IMR-90 (cell line): Measurements from ENCODE around the gene PDZD2. TPM values are rescaled to one million over a fixed set of nuclear protein-coding genes. Genes with fewer than 3 reads are reported as not detected.
A peak's percentile ranks its signal among the peaks of the same experiment; 100 is the strongest.

Experiments used
- ATAC-seq: fragments of 200-7000 bp; cut with Tn5 transposase; 2 replicates; pipeline ENCODE4 v1.9.1; 2020; ENCODE audit warnings: low read depth, mild to moderate bottlenecking, moderate library complexity
- BruUV-seq: library from RNA; stranded (reverse); fragments of 400-500 nt; replicated peaks from 2 replicates; lab custom pipeline; 2021; lab: Mats Ljungman, UMichigan
- CTCF ChIA-PET: fragments of 300-600 bp; formaldehyde crosslinking; extraction: SDS; loops from one replicate; lab custom pipeline; 2021; ENCODE audit warnings: antibody characterized with exemption; lab: Yijun Ruan, JAX
- POLR2A ChIA-PET: fragments of 300-600 bp; sonication (Branson Sonifier 250); formaldehyde crosslinking; loops from one replicate; lab custom pipeline; 2022; ENCODE audit warnings: antibody characterized with exemption; ENCODE audit not compliant: unreplicated experiment; lab: Charles Lee
- DNase-seq: peaks from one replicate; pipeline ENCODE4 v3.0.0; 2013
- H2AFZ ChIP-seq: replicated peaks from 2 replicates; pipeline ENCODE3; 2013; ENCODE audit warnings: low read length, mild to moderate bottlenecking; ENCODE audit not compliant: poor library complexity
- H2AK5ac ChIP-seq: 2 replicates; pipeline ENCODE4 v1.6.1; 2013; ENCODE audit warnings: low read depth, low read length, inconsistent platforms
- H2AK9ac ChIP-seq: replicated peaks from 2 replicates; pipeline ENCODE3; 2013; ENCODE audit warnings: mild to moderate bottlenecking, low read depth, low read length, moderate library complexity; ENCODE audit not compliant: poor library complexity
- H2BK120ac ChIP-seq: 2 replicates; pipeline ENCODE4 v1.6.1; 2013; ENCODE audit warnings: low read depth, low read length, inconsistent platforms
- H2BK15ac ChIP-seq: 3 replicates; pipeline ENCODE4 v1.6.1; 2013; ENCODE audit warnings: low read depth, low read length, inconsistent platforms
- H2BK20ac ChIP-seq: 2 replicates; pipeline ENCODE4 v1.6.1; 2013; ENCODE audit warnings: low read depth, mild to moderate bottlenecking, inconsistent platforms, low read length, moderate library complexity
- H2BK5ac ChIP-seq: 2 replicates; pipeline ENCODE4 v1.6.1; 2013; ENCODE audit warnings: mild to moderate bottlenecking, low read depth, low read length, inconsistent platforms; ENCODE audit not compliant: poor library complexity, severe bottlenecking
- H3K14ac ChIP-seq: replicated peaks from 2 replicates; pipeline ENCODE4 v1.6.1; 2013; ENCODE audit warnings: low read depth, low read length, inconsistent platforms
- H3K18ac ChIP-seq: 2 replicates; pipeline ENCODE4 v1.6.1; 2013; ENCODE audit warnings: low read depth, low read length, control low read depth
- H3K23ac ChIP-seq: 2 replicates; pipeline ENCODE4 v1.6.1; 2013; ENCODE audit warnings: low read depth, low read length, inconsistent platforms
- H3K27ac ChIP-seq: 2 replicates; pipeline ENCODE4 v1.5.1; 2013; ENCODE audit warnings: mild to moderate bottlenecking, control low read depth, low read length; ENCODE audit not compliant: insufficient read depth
- H3K27me3 ChIP-seq: 2 replicates; pipeline ENCODE4 v1.6.1; 2013; ENCODE audit warnings: low read length; ENCODE audit not compliant: control insufficient read depth, insufficient read depth
- H3K36me3 ChIP-seq: 2 replicates; pipeline ENCODE4 v1.6.1; 2013; ENCODE audit warnings: low read length, mixed read lengths; ENCODE audit not compliant: control insufficient read depth, insufficient read depth
- H3K4ac ChIP-seq: 2 replicates; pipeline ENCODE4 v1.6.1; 2013; ENCODE audit warnings: low read depth, low read length, inconsistent platforms
- H3K4me1 ChIP-seq: 2 replicates; pipeline ENCODE4 v1.6.1; 2013; ENCODE audit warnings: low read length, mixed read lengths; ENCODE audit not compliant: control insufficient read depth, insufficient read depth
- H3K4me2 ChIP-seq: 2 replicates; pipeline ENCODE4 v1.6.1; 2013; ENCODE audit warnings: low read depth, mild to moderate bottlenecking, control low read depth, low read length, moderate library complexity
- H3K4me3 ChIP-seq: 2 replicates; pipeline ENCODE4 v1.5.1; 2013; ENCODE audit warnings: low read depth, mild to moderate bottlenecking, control low read depth, low read length, moderate library complexity; ENCODE audit not compliant: insufficient read depth
- H3K56ac ChIP-seq: 2 replicates; pipeline ENCODE4 v1.6.1; 2013; ENCODE audit warnings: low read length, inconsistent platforms; ENCODE audit not compliant: insufficient read depth; ENCODE audit errors: extremely low read depth
- H3K79me1 ChIP-seq, 2 experiments: 2 replicates each; pipeline ENCODE4 v1.6.1; 2013; ENCODE audit warnings: low read length in 2 of 2, inconsistent platforms in 1 of 2, low read depth in 1 of 2
- H3K9ac ChIP-seq: 2 replicates; pipeline ENCODE4 v1.6.1; 2013; ENCODE audit warnings: low read depth, low read length, control low read depth
- H3K9me1 ChIP-seq: 2 replicates; pipeline ENCODE4 v1.6.1; 2013; ENCODE audit warnings: low read length, inconsistent platforms; ENCODE audit not compliant: insufficient read depth
- H3K9me3 ChIP-seq: 2 replicates; pipeline ENCODE4 v1.6.1; 2013; ENCODE audit warnings: low read length; ENCODE audit not compliant: control insufficient read depth, insufficient read depth
- H4K20me1 ChIP-seq: 2 replicates; pipeline ENCODE4 v1.6.1; 2013; ENCODE audit warnings: low read length, inconsistent platforms; ENCODE audit not compliant: insufficient read depth
- H4K5ac ChIP-seq: 2 replicates; pipeline ENCODE4 v1.6.1; 2013; ENCODE audit warnings: mild to moderate bottlenecking, low read depth, low read length, control low read depth
- H4K8ac ChIP-seq, 2 experiments: 2 replicates each; pipeline ENCODE4 v1.6.1; 2013; ENCODE audit warnings: low read depth in 2 of 2, low read length in 2 of 2, control low read depth in 1 of 2, inconsistent platforms in 1 of 2
- H4K91ac ChIP-seq: 2 replicates; pipeline ENCODE4 v1.6.1; 2013; ENCODE audit warnings: low read depth, low read length, inconsistent platforms; ENCODE audit not compliant: insufficient read depth
- BHLHE40 ChIP-seq: fragments of 150-350 bp; IDR thresholded peaks from 2 replicates; pipeline ENCODE4 v1.6.1; 2016; ENCODE audit warnings: mild to moderate bottlenecking, low read depth, low read length
- CEBPB ChIP-seq: IDR thresholded peaks from 2 replicates; pipeline ENCODE4 v1.6.1; 2012; ENCODE audit warnings: low read depth, low read length, improper control_type of control experiment
- CHD1 ChIP-seq: IDR thresholded peaks from 2 replicates; pipeline ENCODE4 v1.6.1; 2012; ENCODE audit warnings: low read depth, low read length, improper control_type of control experiment
- ELK1 ChIP-seq: fragments of 150-350 bp; IDR thresholded peaks from 2 replicates; pipeline ENCODE4 v1.6.1; 2016; ENCODE audit warnings: low read depth, mild to moderate bottlenecking, low read length, moderate library complexity, borderline replicate concordance
- FOS ChIP-seq: fragments of 150-350 bp; IDR thresholded peaks from 2 replicates; pipeline ENCODE4 v1.6.1; 2016; ENCODE audit warnings: low read depth, low read length
- MAFK ChIP-seq: IDR thresholded peaks from 2 replicates; pipeline ENCODE4 v1.6.1; 2012; ENCODE audit warnings: low read depth, low read length, improper control_type of control experiment
- MAZ ChIP-seq: IDR thresholded peaks from 2 replicates; pipeline ENCODE4 v1.6.1; 2012; ENCODE audit warnings: low read depth, mild to moderate bottlenecking, low read length, improper control_type of control experiment, moderate library complexity, borderline replicate concordance
- MXI1 ChIP-seq: IDR thresholded peaks from 2 replicates; pipeline ENCODE4 v1.6.1; 2012; ENCODE audit warnings: low read depth, mild to moderate bottlenecking, low read length, moderate library complexity, borderline replicate concordance
- NFE2L2 ChIP-seq: fragments of 150-350 bp; IDR thresholded peaks from 2 replicates; pipeline ENCODE4 v1.6.1; 2016; ENCODE audit warnings: low read depth, mild to moderate bottlenecking, low read length
- POLR2A ChIP-seq: IDR thresholded peaks from 2 replicates; pipeline ENCODE4 v1.6.1; 2012; ENCODE audit warnings: mild to moderate bottlenecking, low read depth, low read length
- RAD21 ChIP-seq: IDR thresholded peaks from 2 replicates; pipeline ENCODE4 v1.6.1; 2012; ENCODE audit warnings: low read length, improper control_type of control experiment
- RFX5 ChIP-seq: IDR thresholded peaks from 2 replicates; pipeline ENCODE4 v1.8.0; 2012; ENCODE audit warnings: low read depth, mild to moderate bottlenecking, low read length, moderate library complexity
- SMC3 ChIP-seq: fragments of 150-350 bp; IDR thresholded peaks from 2 replicates; pipeline ENCODE4 v1.6.1; 2016; ENCODE audit warnings: low read depth, mild to moderate bottlenecking, antibody characterized with exemption, low read length, moderate library complexity
- USF2 ChIP-seq: fragments of 150-350 bp; IDR thresholded peaks from 2 replicates; pipeline ENCODE4 v1.6.1; 2017; ENCODE audit warnings: mild to moderate bottlenecking, antibody characterized with exemption, low read length, low read depth
- WGBS, 2 experiments: methylation state at CpG; one replicate each; pipeline versions ENCODE4 v1.1.5 to v1.1.7; 2013; ENCODE audit warnings: missing lambda C conversion rate in 2 of 2; ENCODE audit not compliant: insufficient read length in 1 of 2; ENCODE audit errors: extremely low coverage in 2 of 2; 5-methylcytosine and 5-hydroxymethylcytosine counted together
- dilution Hi-C: fragments of 300-500 bp; cut with HindIII; formaldehyde crosslinking; loops from one replicate; pipeline ENCODE4 v1.14.3; 2018; ENCODE audit warnings: low sequenced_read_pairs; ENCODE audit not compliant: unreplicated experiment
- in situ Hi-C: fragments of 300-500 bp; cut with MboI; formaldehyde crosslinking; loops from 3 replicates; pipeline ENCODE4 v1.14.3; 2019; ENCODE audit warnings: low sequenced_read_pairs, inconsistent platforms, mixed read lengths
- intact Hi-C: fragments of 100-400 bp; cut with micrococcal nuclease; formaldehyde crosslinking; loops from 2 replicates; pipeline ENCODE4 v1.10.0; 2022
- polyA plus RNA-seq, 3 experiments: library from polyadenylated mRNA; depleted of rRNA; stranded (reverse); fragments of >200 nt; gene quantifications; 2 replicates each; pipeline ENCODE4 v1.2.3, GENCODE V29; 2012; ENCODE audit warnings: low replicate concordance in 1 of 3
- total RNA-seq: library from RNA; depleted of rRNA; stranded (reverse); fragments of >200 nt; gene quantifications from 2 replicates; pipeline ENCODE4 v1.2.3, GENCODE V29; 2012

The PDZD2 gene
- total and polyA plus RNA-seq, 2 of the 4 experiments (the other 2 are of a cell fraction): under 0.01 to 0.02 TPM

- no peak for TF ChIP-seq USF2
Measured at GRCh38 chr5:32018476-32019436, 379.8 kb downstream of the PDZD2 start (continued).

- no peak for DNase-seq
- TF ChIP-seq NFE2L2 (no peak), MAZ (no peak), MXI1 (no peak), CEBPB (no peak), USF2 (no peak), ELK1 (no peak), RFX5 (no peak), RAD21 (no peak), SMC3 (no peak), MAFK (no peak), CHD1 (no peak), FOS (no peak), POLR2A (no peak), BHLHE40 (no peak)
Measured at GRCh38 chr5:32020271-32020670, 381.3 kb downstream of the PDZD2 start.

More at GRCh38 chr5:32020271-32020670, 381.3 kb downstream of the PDZD2 start:
- intact Hi-C loops (no loop called here), dilution Hi-C loops (no loop called here), in situ Hi-C loops (no loop called here)
- Histone ChIP-seq H2AFZ (no peak overlapping the region), H3K9me3 (no peaks in the 10 kb centered on the region), H3K36me3 (no peaks in the 10 kb centered on the region), H2BK120ac (no peak overlapping the region), H3K56ac (no peak overlapping the region), H3K9me1 (no peaks in the 10 kb centered on the region), H3K18ac (no peak overlapping the region), H3K9ac (no peak overlapping the region), H2AK5ac (no peak overlapping the region), H2AK9ac (no peak overlapping the region), H3K4me2 (peak overlapping the region; percentile 53; the same call in 1 of the 2 replicates), H3K27ac (no peak overlapping the region), H4K8ac (no peak overlapping the region), H3K4me3 (peak overlapping the region; percentile 23; the same call in 1 of the 2 replicates), H4K20me1 (no peaks in the 10 kb centered on the region), H4K91ac (no peak overlapping the region), H4K5ac (no peak overlapping the region), H2BK5ac (no peak overlapping the region), H3K14ac (no peak overlapping the region), H3K23ac (no peak overlapping the region), H3K4ac (no peak overlapping the region), H3K4me1 (peaks cover 3% of the 10 kb centered on the region; the same call in 1 of the 2 replicates), H2BK20ac (no peak overlapping the region), H3K79me1 (no peaks in the 10 kb centered on the region), H2BK15ac (no peak overlapping the region), H3K27me3 (peaks cover 18% of the 10 kb centered on the region)
- POLR2A ChIA-PET: no interaction called here
- no TSS peak for BruUV-seq
- CTCF ChIA-PET: no interaction called here
- ATAC-seq: no peak
- WGBS, 2 experiments: no CpG with 5 or more reads among the region's 4 CpGs
